LNCaP clone FGC (cell line): ENCODE measurements around the gene SUDS3.

Source experiments
- DNase-seq: peaks from one replicate; pipeline ENCODE4 v3.0.0-alpha.2; 2011; ENCODE audit warnings: low read depth
- H3K4me3 ChIP-seq: 2 replicates; pipeline ENCODE4 v1.5.1; 2011; ENCODE audit warnings: mild to moderate bottlenecking, low read depth, low read length, control low read depth
- TF ChIP-seq, protein P1 (sequence below): IDR thresholded peaks from 2 replicates; pipeline ENCODE4 v1.5.1; 2012; ENCODE audit warnings: mild to moderate bottlenecking; ENCODE audit not compliant: control insufficient read depth, insufficient read depth; ENCODE audit errors: extremely low read depth

The SUDS3 gene

GRCh38 chr12:118376089-118377020 is at the start of gene SUDS3:
TSS of gene SUDS3 (plus strand) at chr12:118376555. CDS start at chr12:118376692, 137 bp downstream.
- H3K4me3 ChIP-seq: peak within 1 kb of the TSS; percentile 95
- TF ChIP-seq, protein P1, sequence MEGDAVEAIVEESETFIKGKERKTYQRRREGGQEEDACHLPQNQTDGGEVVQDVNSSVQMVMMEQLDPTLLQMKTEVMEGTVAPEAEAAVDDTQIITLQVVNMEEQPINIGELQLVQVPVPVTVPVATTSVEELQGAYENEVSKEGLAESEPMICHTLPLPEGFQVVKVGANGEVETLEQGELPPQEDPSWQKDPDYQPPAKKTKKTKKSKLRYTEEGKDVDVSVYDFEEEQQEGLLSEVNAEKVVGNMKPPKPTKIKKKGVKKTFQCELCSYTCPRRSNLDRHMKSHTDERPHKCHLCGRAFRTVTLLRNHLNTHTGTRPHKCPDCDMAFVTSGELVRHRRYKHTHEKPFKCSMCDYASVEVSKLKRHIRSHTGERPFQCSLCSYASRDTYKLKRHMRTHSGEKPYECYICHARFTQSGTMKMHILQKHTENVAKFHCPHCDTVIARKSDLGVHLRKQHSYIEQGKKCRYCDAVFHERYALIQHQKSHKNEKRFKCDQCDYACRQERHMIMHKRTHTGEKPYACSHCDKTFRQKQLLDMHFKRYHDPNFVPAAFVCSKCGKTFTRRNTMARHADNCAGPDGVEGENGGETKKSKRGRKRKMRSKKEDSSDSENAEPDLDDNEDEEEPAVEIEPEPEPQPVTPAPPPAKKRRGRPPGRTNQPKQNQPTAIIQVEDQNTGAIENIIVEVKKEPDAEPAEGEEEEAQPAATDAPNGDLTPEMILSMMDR: peak; percentile 89
- DNase-seq: no peak

- DNase-seq: no peak
- no peak overlapping the region for H3K4me3 ChIP-seq
- TF ChIP-seq, protein P1: no peak
Observed at GRCh38 chr12:118326991-118327390, 49.4 kb upstream of the SUDS3 start.

DNA sequence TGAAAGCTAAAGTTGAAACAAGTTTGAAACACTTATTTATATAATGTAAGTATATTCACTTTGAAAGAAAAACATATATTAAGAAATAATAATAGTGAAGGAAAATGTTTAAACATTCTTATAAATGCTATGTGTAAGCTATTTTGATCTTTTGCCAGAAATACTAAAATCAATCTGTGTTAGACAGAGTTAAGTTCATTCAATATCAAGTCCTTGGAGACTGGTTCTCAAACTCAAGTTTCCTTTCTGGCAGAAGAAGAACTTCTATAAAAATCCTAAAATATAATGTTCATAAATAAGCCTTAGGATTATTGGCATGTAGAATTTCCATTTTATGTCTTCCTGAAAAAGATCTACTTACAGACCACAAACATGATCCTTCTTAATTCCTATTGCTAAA is 49.0 kb upstream of the SUDS3 start:
- no peak overlapping the region for H3K4me3 ChIP-seq
- DNase-seq: no peak
- TF ChIP-seq, protein P1: no peak

DNA sequence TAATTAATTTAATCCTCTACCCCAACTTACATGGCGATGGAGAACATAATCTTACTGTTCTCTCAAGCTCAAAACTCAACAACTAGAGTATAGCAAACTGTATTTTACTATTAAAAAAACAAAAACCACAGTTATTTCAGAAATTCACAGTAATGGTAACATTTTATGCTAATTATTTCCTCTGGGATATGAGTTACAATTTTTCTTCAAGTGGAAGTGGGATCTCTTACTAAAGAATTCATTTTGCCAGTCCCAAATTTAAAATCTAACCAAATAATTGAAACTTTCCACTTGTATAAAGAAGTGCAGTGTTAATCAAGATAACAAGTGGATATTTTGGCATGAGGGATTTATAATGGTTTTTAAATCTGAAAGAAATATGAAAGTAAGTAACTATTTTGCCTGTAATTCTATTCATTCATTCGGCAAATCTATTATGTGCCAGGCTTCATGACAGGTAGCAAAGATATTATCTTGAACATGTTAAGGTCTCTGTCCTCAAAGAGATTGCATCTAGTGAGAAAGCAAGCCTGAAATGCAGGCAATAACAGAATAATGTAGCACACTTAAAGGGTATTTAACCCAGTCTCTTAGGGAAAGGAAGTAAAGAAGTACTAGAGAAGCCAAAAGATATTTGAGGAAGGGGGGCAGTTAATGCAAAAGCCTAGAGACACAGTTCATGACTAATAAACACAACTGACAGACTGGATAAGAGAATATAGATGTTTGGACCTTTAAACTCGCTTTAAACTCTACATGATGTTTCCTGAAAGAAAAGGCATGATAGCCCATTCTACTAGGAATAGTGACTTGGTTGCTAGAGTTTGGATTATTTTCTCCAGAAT is 47.6 kb upstream of the SUDS3 start:
- H3K4me3 ChIP-seq: no peak overlapping the region
- TF ChIP-seq, protein P1: no peak
- no peak for DNase-seq

DNA sequence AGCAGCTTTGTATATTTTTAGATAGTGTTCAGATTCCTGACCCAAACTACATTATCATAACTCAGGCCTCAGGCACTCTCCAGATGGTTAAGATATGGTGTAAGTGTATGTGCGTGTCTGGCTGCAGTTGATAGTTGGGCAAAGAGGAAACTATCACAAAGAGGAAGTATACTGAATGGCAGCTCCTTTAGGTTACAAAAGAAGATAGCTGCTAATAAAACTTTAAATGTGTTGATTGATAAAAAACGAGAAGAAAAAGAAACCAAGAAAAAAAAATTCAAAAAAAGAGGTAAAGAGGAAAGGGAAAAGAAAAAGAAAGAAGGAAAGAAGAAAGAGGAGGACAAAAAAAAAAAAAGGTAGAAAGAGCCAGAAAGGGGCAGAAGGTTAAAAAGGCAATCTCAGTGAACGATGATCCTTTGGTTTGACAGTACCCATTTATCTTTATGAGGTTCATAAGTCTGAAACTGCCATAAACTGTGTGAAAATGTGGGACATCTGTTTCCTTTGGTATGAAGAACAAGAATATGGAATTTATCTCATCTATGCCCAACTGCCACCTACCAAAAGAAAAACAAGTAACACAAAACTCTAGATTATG is 45.8 kb upstream of the SUDS3 start:
- peak; percentile 28 for DNase-seq
- TF ChIP-seq, protein P1: no peak

GRCh38 chr12:118332511-118332910 is 43.8 kb upstream of the SUDS3 start:
- no peak for DNase-seq
- H3K4me3 ChIP-seq: no peak overlapping the region
- TF ChIP-seq, protein P1: no peak

More for the DNA sequence above, 45.8 kb upstream of the SUDS3 start:
- H3K4me3 ChIP-seq: no peak overlapping the region; the same call in 1 of the 2 replicates
